Keratinocyte (primary cell): Measurements from ENCODE around the gene DCDC2C.

Source experiments
- EZH2 ChIP-seq: IDR thresholded peaks from one replicate; pipeline ENCODE4 v1.6.1; 2012; ENCODE audit warnings: inconsistent platforms, mild to moderate bottlenecking, low read length, moderate library complexity
- TF ChIP-seq, protein P1 (sequence below), 3 experiments: IDR thresholded peaks in 1 of 3; conservative IDR thresholded peaks in 1 of 3; optimal IDR thresholded peaks in 1 of 3; 2 replicates in 2 of 3; 3 replicates in 1 of 3; pipeline versions ENCODE3 to v1.5.1; 2011; ENCODE audit warnings: low read length in 3 of 3, mild to moderate bottlenecking in 3 of 3, moderate library complexity in 2 of 3, control low read depth in 1 of 3, inconsistent platforms in 1 of 3; ENCODE audit not compliant: insufficient read depth in 2 of 3; ENCODE audit errors: extremely low read depth in 1 of 3

DNA sequence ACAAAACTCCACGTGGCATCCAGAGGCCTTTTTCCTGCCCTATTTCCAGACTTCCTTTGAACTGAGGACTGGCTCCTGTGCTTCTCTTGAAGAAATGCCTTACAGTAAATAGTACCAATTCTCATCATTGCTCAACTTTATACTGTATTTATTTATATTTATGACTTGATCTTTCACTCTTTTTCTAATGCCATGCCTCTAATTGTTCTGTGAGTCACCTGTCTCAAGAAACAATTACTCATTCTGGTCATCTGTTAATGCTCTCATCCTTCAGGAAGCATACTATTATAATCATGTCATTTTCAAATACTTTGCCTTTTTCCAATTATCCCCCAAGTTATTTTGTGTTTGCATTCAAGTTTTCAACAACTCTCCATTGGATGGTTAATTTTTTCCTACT, 85.9 kb downstream of the DCDC2C start:
- TF ChIP-seq, protein P1, sequence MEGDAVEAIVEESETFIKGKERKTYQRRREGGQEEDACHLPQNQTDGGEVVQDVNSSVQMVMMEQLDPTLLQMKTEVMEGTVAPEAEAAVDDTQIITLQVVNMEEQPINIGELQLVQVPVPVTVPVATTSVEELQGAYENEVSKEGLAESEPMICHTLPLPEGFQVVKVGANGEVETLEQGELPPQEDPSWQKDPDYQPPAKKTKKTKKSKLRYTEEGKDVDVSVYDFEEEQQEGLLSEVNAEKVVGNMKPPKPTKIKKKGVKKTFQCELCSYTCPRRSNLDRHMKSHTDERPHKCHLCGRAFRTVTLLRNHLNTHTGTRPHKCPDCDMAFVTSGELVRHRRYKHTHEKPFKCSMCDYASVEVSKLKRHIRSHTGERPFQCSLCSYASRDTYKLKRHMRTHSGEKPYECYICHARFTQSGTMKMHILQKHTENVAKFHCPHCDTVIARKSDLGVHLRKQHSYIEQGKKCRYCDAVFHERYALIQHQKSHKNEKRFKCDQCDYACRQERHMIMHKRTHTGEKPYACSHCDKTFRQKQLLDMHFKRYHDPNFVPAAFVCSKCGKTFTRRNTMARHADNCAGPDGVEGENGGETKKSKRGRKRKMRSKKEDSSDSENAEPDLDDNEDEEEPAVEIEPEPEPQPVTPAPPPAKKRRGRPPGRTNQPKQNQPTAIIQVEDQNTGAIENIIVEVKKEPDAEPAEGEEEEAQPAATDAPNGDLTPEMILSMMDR (optimal IDR thresholded peaks at IDR 0.05 in 1 of 3, IDR thresholded peaks at IDR 0.05 in 1 of 3, conservative IDR thresholded peaks at IDR 0.05 in 1 of 3; ENCODE audit: extremely low read depth in 1 of 3, insufficient read depth in 2 of 3, low read length in 3 of 3) = no peak
- no peak for TF ChIP-seq EZH2
